DOHH2 (cell line): ENCODE results near the gene DNAH5.

Experiments
- H3F3A ChIP-seq: fragments of 200-600 bp; sonication (generic), shearing (Covaris generic); 2 replicates; pipeline ENCODE4 v1.6.0; 2016; ENCODE audit warnings: antibody characterized with exemption, mild to moderate bottlenecking; ENCODE audit not compliant: control insufficient read depth, insufficient read depth
- H3K27ac ChIP-seq: fragments of 200-600 bp; sonication (generic); 2 replicates; pipeline ENCODE4 v1.5.1; 2014; ENCODE audit warnings: low read depth, mild to moderate bottlenecking, low read length, moderate library complexity
- H3K27me3 ChIP-seq: fragments of 200-600 bp; sonication (generic); 2 replicates; pipeline ENCODE4 v1.6.1; 2014; ENCODE audit warnings: mild to moderate bottlenecking, low read length, mixed read lengths; ENCODE audit not compliant: control insufficient read depth
- H3K36me3 ChIP-seq: fragments of 200-600 bp; sonication (generic); 2 replicates; pipeline ENCODE4 v1.6.1; 2014; ENCODE audit warnings: mild to moderate bottlenecking, low read length, moderate library complexity, mixed read lengths; ENCODE audit not compliant: control insufficient read depth
- H3K4me1 ChIP-seq: fragments of 200-600 bp; sonication (generic); 2 replicates; pipeline ENCODE4 v1.6.1; 2014; ENCODE audit warnings: mild to moderate bottlenecking, low read length, mixed read lengths; ENCODE audit not compliant: control insufficient read depth
- H3K4me2 ChIP-seq: fragments of 200-600 bp; sonication (generic); 2 replicates; pipeline ENCODE4 v1.6.0; 2014; ENCODE audit warnings: mild to moderate bottlenecking, low read length, moderate library complexity
- H3K4me3 ChIP-seq: fragments of 200-600 bp; sonication (generic); 2 replicates; pipeline ENCODE4 v1.5.1; 2014; ENCODE audit warnings: mild to moderate bottlenecking, low read length, mixed read lengths
- H3K79me2 ChIP-seq: fragments of 200-600 bp; sonication (generic); 2 replicates; pipeline ENCODE4 v1.6.1; 2014; ENCODE audit warnings: mild to moderate bottlenecking, low read length, mixed read lengths; ENCODE audit not compliant: control insufficient read depth
- H3K9me2 ChIP-seq: fragments of 200-600 bp; sonication (generic); replicated peaks from 2 replicates; pipeline ENCODE4 v1.6.1; 2014; ENCODE audit warnings: mild to moderate bottlenecking, low read length, mixed read lengths; ENCODE audit not compliant: control insufficient read depth
- H3K9me3 ChIP-seq: fragments of 200-600 bp; sonication (generic); 2 replicates; pipeline ENCODE4 v1.6.1; 2014; ENCODE audit warnings: antibody characterized with exemption, low read length, mixed read lengths; ENCODE audit not compliant: control insufficient read depth, insufficient read depth
- H4K20me1 ChIP-seq: fragments of 200-600 bp; sonication (generic); 2 replicates; pipeline ENCODE4 v1.6.0; 2014; ENCODE audit warnings: low read depth, mild to moderate bottlenecking, antibody characterized with exemption, low read length, moderate library complexity; ENCODE audit not compliant: control insufficient read depth, insufficient read depth
- CTCF ChIP-seq: fragments of 200-600 bp; sonication (generic); IDR thresholded peaks from one replicate; pipeline ENCODE4 v1.5.1; 2014; ENCODE audit warnings: antibody characterized with exemption, mild to moderate bottlenecking, low read depth, low read length; ENCODE audit not compliant: poor library complexity, severe bottlenecking
- EZH2phosphoT487 ChIP-seq: fragments of 200-600 bp; sonication (generic); IDR thresholded peaks from 2 replicates; pipeline ENCODE4 v1.6.1; 2017; ENCODE audit warnings: borderline replicate concordance, mild to moderate bottlenecking, antibody characterized with exemption, low read length, moderate library complexity, mixed read lengths

Gene DNAH5

GRCh38 chr5:13763719-13764118 is 180.8 kb downstream of the DNAH5 start:
- H3K36me3 ChIP-seq = no peaks in the 10 kb centered on the region
- H4K20me1 ChIP-seq = no peaks in the 10 kb centered on the region
- no peak overlapping the region for H3K4me2 ChIP-seq
- H3K27me3 ChIP-seq = no peaks in the 10 kb centered on the region
- no peaks in the 10 kb centered on the region for H3K79me2 ChIP-seq
- H3F3A ChIP-seq = no peaks in the 10 kb centered on the region
- H3K4me1 ChIP-seq = no peaks in the 10 kb centered on the region
- H3K9me3 ChIP-seq = no peaks in the 10 kb centered on the region
- H3K9me2 ChIP-seq = no peaks in the 10 kb centered on the region
- H3K4me3 ChIP-seq = no peak overlapping the region
- H3K27ac ChIP-seq = no peak overlapping the region
- TF ChIP-seq CTCF (no peak), EZH2phosphoT487 (no peak)

GRCh38 chr5:13749766-13750165 is 194.7 kb downstream of the DNAH5 start:
- Histone ChIP-seq H3K4me1 (no peaks in the 10 kb centered on the region), H3K9me2 (no peaks in the 10 kb centered on the region), H3K27me3 (no peaks in the 10 kb centered on the region), H3K79me2 (no peaks in the 10 kb centered on the region), H3F3A (no peaks in the 10 kb centered on the region), H3K4me3 (no peak overlapping the region), H3K27ac (no peak overlapping the region), H4K20me1 (no peaks in the 10 kb centered on the region), H3K36me3 (no peaks in the 10 kb centered on the region), H3K4me2 (no peak overlapping the region), H3K9me3 (no peaks in the 10 kb centered on the region)
- TF ChIP-seq EZH2phosphoT487 (no peak), CTCF (no peak)

GRCh38 chr5:13746026-13746425 is 198.5 kb downstream of the DNAH5 start:
- Histone ChIP-seq H3K27ac (no peak overlapping the region), H3K79me2 (no peaks in the 10 kb centered on the region), H3K4me1 (no peaks in the 10 kb centered on the region)

More at GRCh38 chr5:13746026-13746425, 198.5 kb downstream of the DNAH5 start:
- TF ChIP-seq EZH2phosphoT487 (no peak), CTCF (no peak)
- no peak overlapping the region for H3K4me3 ChIP-seq
- no peaks in the 10 kb centered on the region for H3K9me3 ChIP-seq
- H4K20me1 ChIP-seq = no peaks in the 10 kb centered on the region
- H3F3A ChIP-seq = no peaks in the 10 kb centered on the region
- H3K9me2 ChIP-seq = no peaks in the 10 kb centered on the region
- H3K4me2 ChIP-seq = no peak overlapping the region
- no peaks in the 10 kb centered on the region for H3K36me3 ChIP-seq
- H3K27me3 ChIP-seq = no peaks in the 10 kb centered on the region
